HG02852 (cell line): ENCODE data around the gene POU2F3.

Source experiments
- ATAC-seq: cut with Tn5 transposase; IDR thresholded peaks from one replicate; pipeline ENCODE4 v1.9.1; 2021; ENCODE audit warnings: mild to moderate bottlenecking, moderate library complexity; ENCODE audit not compliant: unreplicated experiment

The POU2F3 gene

GRCh38 chr11:120316880-120317688, 77.1 kb downstream of the POU2F3 start:
- no peak for ATAC-seq

- no peak for ATAC-seq
Measured at GRCh38 chr11:120317689-120318480, 77.9 kb downstream of the POU2F3 start.

- no peak for ATAC-seq
Measured at GRCh38 chr11:120318906-120319305, 79.0 kb downstream of the POU2F3 start.

- ATAC-seq = peak; percentile 60
Measured at GRCh38 chr11:120324932-120325810, 85.2 kb downstream of the POU2F3 start, which contains the start of gene TLCD5. Gene TLCD5 (plus strand): TSS chr11:120325299. CDS start chr11:120327442, 2,143 bp downstream.

- no peak for ATAC-seq
Measured at GRCh38 chr11:120326228-120326627, 86.3 kb downstream of the POU2F3 start.

GRCh38 chr11:120326845-120327281, 86.9 kb downstream of the POU2F3 start:
- no peak for ATAC-seq

- no peak for ATAC-seq
Measured at GRCh38 chr11:120327311-120327710, 87.4 kb downstream of the POU2F3 start.

- ATAC-seq = no peak
Measured at GRCh38 chr11:120329556-120329955, 89.6 kb downstream of the POU2F3 start.

GRCh38 chr11:120330045-120330444, 90.1 kb downstream of the POU2F3 start:
- no peak for ATAC-seq

- no peak for ATAC-seq
Measured at GRCh38 chr11:120331301-120331996, 91.5 kb downstream of the POU2F3 start.

- no peak for ATAC-seq
Measured at GRCh38 chr11:120332822-120333716, 93.1 kb downstream of the POU2F3 start.

- ATAC-seq = no peak
Measured at GRCh38 chr11:120333801-120334200, 93.9 kb downstream of the POU2F3 start.

GRCh38 chr11:120334332-120334731, 94.4 kb downstream of the POU2F3 start:
- no peak for ATAC-seq

GRCh38 chr11:120334894-120335462, 95.0 kb downstream of the POU2F3 start:
- ATAC-seq = no peak

- peak; percentile 23 for ATAC-seq
Measured at GRCh38 chr11:120335556-120335907, 95.6 kb downstream of the POU2F3 start.

- peak; percentile 59 for ATAC-seq
Measured at GRCh38 chr11:120335908-120336640, 96.1 kb downstream of the POU2F3 start, which contains the start of gene ARHGEF12. Gene ARHGEF12 (plus strand): TSS chr11:120336413. CDS start chr11:120337244, 831 bp downstream.

GRCh38 chr11:120336641-120337354, 96.9 kb downstream of the POU2F3 start:
- ATAC-seq = peak; percentile 39
